Ovary (tissue), 9 donors: ENCODE results near the gene MYO5B. TPM values are rescaled to one million over a fixed set of nuclear protein-coding genes. Genes with fewer than 3 reads are reported as not detected.

Experiments used
- DNase-seq, 5 donors: peaks; one replicate each; pipeline ENCODE4 v3.0.0-alpha.2; 2019 to 2020
- H3K27ac ChIP-seq, 2 donors: fragments of 200-600 bp; one replicate each; pipeline versions ENCODE4 v1.5.1 to v1.8.0; 2019 to 2022
- H3K27me3 ChIP-seq: fragments of 200-600 bp; one replicate; pipeline ENCODE4 v1.8.0; 2022
- H3K36me3 ChIP-seq: fragments of 200-600 bp; sonication (generic); one replicate; pipeline ENCODE4 v1.5.1; 2019
- H3K4me1 ChIP-seq: one replicate; pipeline ENCODE4 v1.8.1; 2013; ENCODE audit warnings: mild to moderate bottlenecking, moderate library complexity; ENCODE audit not compliant: insufficient read depth
- H3K4me3 ChIP-seq: fragments of 200-600 bp; sonication (generic); one replicate; pipeline ENCODE4 v1.5.1; 2017
- H3K9me3 ChIP-seq, 2 donors: fragments of 200-600 bp in 1 of 2; sonication (generic) in 1 of 2; one replicate each; pipeline versions ENCODE4 v1.5.1 to v1.8.1; 2013 to 2019; ENCODE audit warnings: mild to moderate bottlenecking in 1 of 2, moderate library complexity in 1 of 2
- EP300 ChIP-seq: sonication (generic); formaldehyde crosslinking; IDR thresholded peaks from one replicate; pipeline ENCODE4 v1.6.1; 2017; ENCODE audit warnings: antibody characterized with exemption
- POLR2A ChIP-seq: fragments of 450-650 bp; IDR thresholded peaks from one replicate; pipeline ENCODE4 v1.6.1; 2017; ENCODE audit warnings: antibody characterized with exemption, mild to moderate bottlenecking, moderate library complexity
- WGBS, 3 donors: extraction: QIAGEN DNeasy Blood & Tissue Kit in 1 of 3; methylation state at CpG; one replicate each; pipeline versions ENCODE4 v1.1.5 to v1.1.7; 2013 to 2017; 5-methylcytosine and 5-hydroxymethylcytosine counted together
- intact Hi-C, 4 donors: fragments of 100-400 bp; cut with DNase I; formaldehyde crosslinking; loops; one replicate each; pipeline versions ENCODE4 v1.11.0 to v1.15.1; 2022 to 2023
- polyA plus RNA-seq, 2 donors: library from polyadenylated mRNA; stranded (reverse); fragments of 200-250 nt in 1 of 2; fragments of 350-450 nt in 1 of 2; fragmentation: Illumina TruSeq in 1 of 2; extraction: RNeasy Lipid Tissue Mini Kit (QIAGEN cat#74804) in 1 of 2; gene quantifications; one replicate each; pipeline ENCODE4 v1.2.3, GENCODE V29; 2013 to 2014
- total RNA-seq, 7 donors: library from RNA; depleted of rRNA in 2 of 7; stranded (reverse); fragments of >200 nt in 2 of 7; fragmentation: NEBNext Ultra II Directional in 3 of 7; extraction: Animal tissue kit (Norgen Biotek cat#: 25700) in 3 of 7; gene quantifications; one replicate each; pipeline versions ENCODE4 v1.1.0 to v1.2.4, GENCODE V29; 2016 to 2023
- TF ChIP-seq, protein P1 (sequence below), 3 donors: fragments of 450-650 bp in 2 of 3; fragments of 200-600 bp in 1 of 3; IDR thresholded peaks; one replicate each; pipeline versions ENCODE4 v1.5.1 to v1.8.0; 2016 to 2022; ENCODE audit warnings: antibody characterized with exemption in 3 of 3, mild to moderate bottlenecking in 1 of 3
- donor health status: DM: no; HTN: no; CAD: no; lungs with moderate emphysema.
- donor health status: DM: no; HTN: no; CAD: no.
- donor health status: Bipolar disorder and iron deficiency.
- donor health status: DM: yes; HTN: yes; CAD: no.
- donor health status: DM: no; HTN: no; CAD: no.
- donor health status: DM: yes; HTN: yes; CAD: no.

MYO5B gene
- total and polyA plus RNA-seq, 9 donors, result 0.25 to 25.5 (median 1.5) TPM

DNA sequence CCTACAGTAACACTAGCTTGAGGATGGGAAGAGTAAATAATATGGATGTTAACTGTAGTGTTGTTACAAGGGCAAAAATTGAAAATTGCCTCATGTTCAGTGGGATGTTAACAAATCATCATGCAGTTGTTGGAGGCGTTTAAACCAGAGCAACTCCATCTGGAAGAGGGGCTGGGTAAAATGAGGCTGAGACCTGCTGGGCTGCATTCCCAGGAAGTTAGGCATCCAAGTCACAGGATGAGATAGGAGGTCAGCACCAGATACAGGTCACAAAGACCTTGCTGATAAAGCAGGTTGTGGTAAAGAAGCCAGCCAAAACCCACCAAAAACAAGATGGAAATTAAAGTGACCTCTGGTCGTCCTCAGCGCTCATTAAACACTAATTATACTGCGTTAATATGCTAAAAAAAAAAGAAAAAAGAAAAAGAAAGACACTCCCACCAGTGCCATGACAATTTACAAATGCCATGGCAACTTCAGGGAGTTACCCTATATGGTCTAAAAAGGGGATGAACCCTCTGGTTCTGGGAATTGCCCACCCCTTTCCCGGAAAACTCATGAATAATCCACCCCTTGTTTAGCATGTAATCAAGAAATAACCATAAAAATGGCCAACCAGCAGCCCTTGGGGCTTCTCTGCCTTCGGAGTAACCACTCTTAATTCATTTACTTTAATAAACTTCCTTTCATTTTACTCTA, 101.4 kb downstream of the MYO5B start:
- Histone ChIP-seq H3K27me3 (no peaks in the 10 kb centered on the region), H3K4me3 (no peak overlapping the region), H3K36me3 (no peaks in the 10 kb centered on the region), H3K9me3 (no peaks in the 10 kb centered on the region), H3K4me1 (no peaks in the 10 kb centered on the region), H3K27ac (no peak overlapping the region)
- DNase-seq, result no peak
- TF ChIP-seq, protein P1, sequence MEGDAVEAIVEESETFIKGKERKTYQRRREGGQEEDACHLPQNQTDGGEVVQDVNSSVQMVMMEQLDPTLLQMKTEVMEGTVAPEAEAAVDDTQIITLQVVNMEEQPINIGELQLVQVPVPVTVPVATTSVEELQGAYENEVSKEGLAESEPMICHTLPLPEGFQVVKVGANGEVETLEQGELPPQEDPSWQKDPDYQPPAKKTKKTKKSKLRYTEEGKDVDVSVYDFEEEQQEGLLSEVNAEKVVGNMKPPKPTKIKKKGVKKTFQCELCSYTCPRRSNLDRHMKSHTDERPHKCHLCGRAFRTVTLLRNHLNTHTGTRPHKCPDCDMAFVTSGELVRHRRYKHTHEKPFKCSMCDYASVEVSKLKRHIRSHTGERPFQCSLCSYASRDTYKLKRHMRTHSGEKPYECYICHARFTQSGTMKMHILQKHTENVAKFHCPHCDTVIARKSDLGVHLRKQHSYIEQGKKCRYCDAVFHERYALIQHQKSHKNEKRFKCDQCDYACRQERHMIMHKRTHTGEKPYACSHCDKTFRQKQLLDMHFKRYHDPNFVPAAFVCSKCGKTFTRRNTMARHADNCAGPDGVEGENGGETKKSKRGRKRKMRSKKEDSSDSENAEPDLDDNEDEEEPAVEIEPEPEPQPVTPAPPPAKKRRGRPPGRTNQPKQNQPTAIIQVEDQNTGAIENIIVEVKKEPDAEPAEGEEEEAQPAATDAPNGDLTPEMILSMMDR (IDR thresholded peaks at IDR 0.05), result no peak
- TF ChIP-seq POLR2A, result no peak
- TF ChIP-seq EP300, result no peak
- intact Hi-C loops, result loop anchor here in 1 of 4 donors (10.0 kb wide), 1 partner anchor 61 kb away; no protein-coding TSS in a partner anchor
- WGBS, 3 donors, result 53 to 68% (median 59%) methylated on average over 6 of the region's 6 CpGs

DNA sequence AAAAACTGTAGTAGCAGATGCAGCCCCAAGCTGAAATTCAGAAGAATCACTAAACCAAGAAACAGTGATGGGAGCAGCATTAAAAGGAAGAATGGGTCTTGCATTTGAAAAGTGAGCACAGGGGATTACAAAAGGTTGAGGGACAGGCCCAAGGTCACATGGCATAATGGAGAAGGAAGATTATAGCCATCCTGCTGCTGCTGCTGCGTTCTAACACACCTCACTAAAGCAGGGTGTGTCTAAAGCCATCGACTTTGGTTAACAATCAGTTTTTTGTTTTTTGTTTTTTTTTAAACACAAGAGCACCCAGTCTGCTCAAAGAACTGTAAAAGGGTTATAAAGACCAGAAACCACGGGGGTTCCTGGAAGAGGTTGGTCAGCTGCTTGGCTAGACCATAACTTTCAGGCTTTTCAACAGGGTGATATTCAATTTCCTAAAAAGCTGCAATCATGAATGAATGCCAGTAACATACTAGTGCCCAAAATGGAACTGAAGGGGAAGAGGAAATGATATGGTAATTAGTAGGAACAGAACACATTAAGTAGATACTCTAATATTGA, 102.6 kb downstream of the MYO5B start:
- Histone ChIP-seq H3K36me3 (no peaks in the 10 kb centered on the region), H3K9me3 (no peaks in the 10 kb centered on the region), H3K27ac (no peak overlapping the region), H3K4me1 (no peaks in the 10 kb centered on the region), H3K4me3 (no peak overlapping the region), H3K27me3 (no peaks in the 10 kb centered on the region)
- WGBS, 3 donors, result 49 to 60% (median 55%) methylated on average over 3 of the region's 3 CpGs
- intact Hi-C loops, result loop anchor here in 1 of 4 donors (10.0 kb wide), 1 partner anchor 62 kb away; no protein-coding TSS in a partner anchor
- DNase-seq, result no peak
- no peak for TF ChIP-seq POLR2A
- TF ChIP-seq, protein P1 (IDR thresholded peaks at IDR 0.05), result no peak
- no peak for TF ChIP-seq EP300

DNA sequence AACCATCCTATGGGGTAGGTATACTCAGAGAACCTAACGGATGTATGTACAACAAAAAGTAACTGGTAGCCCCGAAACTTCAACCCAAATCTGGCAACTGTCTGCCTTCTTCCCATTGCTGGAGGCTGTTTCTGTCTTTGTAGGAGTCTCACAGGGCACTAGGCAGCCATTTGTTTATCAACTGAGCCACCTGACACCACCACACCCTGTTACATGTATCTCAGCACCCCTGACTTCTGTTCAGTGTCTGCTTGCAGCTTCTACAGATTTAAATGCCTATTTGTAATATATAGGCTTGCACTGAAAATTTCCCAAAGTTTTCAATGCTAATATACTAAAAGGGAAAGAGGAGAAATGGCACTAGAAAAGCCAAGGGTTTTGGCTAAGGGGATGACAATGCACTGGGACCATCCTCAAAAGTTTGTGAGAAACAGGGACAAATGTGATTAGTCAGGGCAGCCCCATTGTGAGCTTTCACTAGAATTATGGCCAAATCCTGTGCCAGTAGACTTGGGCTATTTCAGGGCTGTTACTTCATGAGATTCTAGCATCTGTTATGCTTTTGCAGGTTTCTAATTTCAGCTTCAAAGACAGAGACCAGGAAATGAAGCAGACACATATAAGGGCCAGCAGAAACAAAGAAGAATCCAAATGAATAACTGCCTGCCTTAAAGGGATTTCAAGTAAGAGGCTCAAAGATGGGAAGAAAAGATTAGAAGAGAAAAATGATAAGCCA, 103.3 kb downstream of the MYO5B start:
- 68 to 92% (median 80%) methylated on average over 2 of the region's 2 CpGs for WGBS, 3 donors
- intact Hi-C loops, result loop anchor here in 1 of 4 donors (10.0 kb wide), 1 partner anchor 63 kb away; no protein-coding TSS in a partner anchor
- no peak overlapping the region for H3K27ac ChIP-seq

More for the DNA sequence above, 103.3 kb downstream of the MYO5B start:
- Histone ChIP-seq H3K4me1 (no peaks in the 10 kb centered on the region), H3K27me3 (no peaks in the 10 kb centered on the region), H3K9me3 (no peaks in the 10 kb centered on the region), H3K36me3 (no peaks in the 10 kb centered on the region), H3K4me3 (no peak overlapping the region)
- TF ChIP-seq EP300 (no peak), POLR2A (no peak)
- TF ChIP-seq, protein P1 (IDR thresholded peaks at IDR 0.05), result no peak
- DNase-seq, result no peak
